ENCODE measurements around the gene ABLIM3.

The ABLIM3 gene

DNA sequence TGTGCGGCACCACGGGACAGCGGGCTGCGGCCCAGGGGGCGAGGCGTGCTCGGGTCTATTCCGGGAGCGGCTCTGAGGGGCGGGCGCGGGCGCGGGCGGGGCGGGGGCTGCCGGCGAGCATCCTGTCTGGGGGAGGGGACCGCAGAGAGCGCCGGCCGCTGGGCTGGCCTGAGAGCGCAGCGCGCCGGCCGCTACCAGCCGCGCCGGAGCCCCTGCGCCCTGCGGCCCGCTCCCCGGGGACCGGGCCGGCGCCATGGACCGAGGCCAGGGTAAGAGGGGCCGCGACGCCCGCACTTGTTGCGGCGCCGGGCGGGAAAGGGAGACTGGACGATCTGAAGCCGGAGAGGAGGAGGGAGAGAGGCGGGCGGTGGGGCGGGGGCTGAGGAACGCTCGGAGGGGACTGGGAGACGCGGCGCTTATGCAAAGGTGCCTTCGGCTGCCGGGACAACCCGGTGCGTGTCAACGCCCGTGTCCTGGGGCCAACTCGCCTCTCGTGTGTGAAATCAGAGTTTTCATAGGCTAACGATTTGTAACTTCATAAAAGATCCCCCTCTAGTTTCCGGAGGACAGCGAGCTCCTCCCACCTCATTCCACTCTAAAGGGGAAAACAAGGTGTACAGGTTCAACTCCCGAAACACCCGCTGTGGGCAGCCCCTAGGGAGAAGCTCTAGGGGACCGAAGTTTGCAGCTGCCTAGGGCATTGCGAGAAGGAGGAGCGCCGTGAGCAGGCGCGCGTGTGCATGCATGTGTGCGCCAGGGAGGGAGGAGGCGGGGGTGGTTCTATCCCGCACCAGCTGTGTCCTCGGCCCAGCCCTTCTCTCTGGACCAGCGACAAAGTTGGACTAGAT is 130.6 kb downstream of the ABLIM3 start, which contains the start of gene AFAP1L1:
TSS of gene AFAP1L1 (plus strand) at position 144 of the 848 bp plus-strand sequence. CDS start at position 254, 110 bp downstream.
- in situ Hi-C loops (cut with MboI; ENCODE audit: low sequenced_read_pairs): loop anchor here (25.0 kb wide), 1 partner anchor 535 kb away; no protein-coding TSS in a partner anchor

DNA sequence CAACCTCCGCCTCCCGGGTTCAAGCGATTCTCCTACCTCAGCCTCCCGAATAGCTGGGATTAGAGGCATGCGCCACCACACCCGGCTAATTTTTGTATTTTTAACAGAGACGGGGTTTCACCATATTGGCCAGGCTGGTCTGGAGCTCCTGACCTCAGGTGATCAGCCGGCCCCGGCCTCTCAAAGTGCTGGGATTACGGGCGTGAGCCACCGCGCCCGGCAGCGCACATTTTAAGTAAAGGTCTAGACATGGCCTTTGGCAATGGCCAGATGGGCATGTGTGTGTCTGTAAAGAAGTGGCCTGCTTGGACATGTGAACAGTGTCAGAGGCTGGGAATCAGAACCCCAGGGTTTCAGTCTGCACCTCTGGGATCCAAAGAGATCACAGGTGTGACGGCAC is 131.5 kb downstream of the ABLIM3 start:
- in situ Hi-C loops (cut with MboI; ENCODE audit: low sequenced_read_pairs): loop anchor here (25.0 kb wide), 1 partner anchor 535 kb away; no protein-coding TSS in a partner anchor

DNA sequence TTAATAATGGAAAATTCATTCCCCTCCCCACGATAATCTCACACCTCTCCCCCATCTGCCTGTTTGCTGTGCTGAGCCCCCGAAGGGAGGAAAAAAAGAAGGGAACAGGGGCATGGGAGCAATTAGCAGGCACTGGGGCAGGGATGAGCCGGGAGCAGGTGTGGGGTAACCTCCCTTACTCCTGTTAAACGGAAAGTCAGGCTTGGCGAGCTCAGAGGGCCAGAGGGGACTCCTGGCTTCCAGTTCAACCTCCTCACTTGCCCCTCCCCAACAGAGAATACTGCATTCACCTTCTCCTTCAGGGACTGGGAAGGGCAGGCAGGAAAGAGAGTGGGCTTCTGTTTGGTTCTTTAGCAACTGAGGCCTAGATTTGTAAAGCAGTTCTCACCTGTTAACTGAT is 131.9 kb downstream of the ABLIM3 start:
- in situ Hi-C loops (cut with MboI; ENCODE audit: low sequenced_read_pairs): loop anchor here (25.0 kb wide), 1 partner anchor 536 kb away; no protein-coding TSS in a partner anchor

DNA sequence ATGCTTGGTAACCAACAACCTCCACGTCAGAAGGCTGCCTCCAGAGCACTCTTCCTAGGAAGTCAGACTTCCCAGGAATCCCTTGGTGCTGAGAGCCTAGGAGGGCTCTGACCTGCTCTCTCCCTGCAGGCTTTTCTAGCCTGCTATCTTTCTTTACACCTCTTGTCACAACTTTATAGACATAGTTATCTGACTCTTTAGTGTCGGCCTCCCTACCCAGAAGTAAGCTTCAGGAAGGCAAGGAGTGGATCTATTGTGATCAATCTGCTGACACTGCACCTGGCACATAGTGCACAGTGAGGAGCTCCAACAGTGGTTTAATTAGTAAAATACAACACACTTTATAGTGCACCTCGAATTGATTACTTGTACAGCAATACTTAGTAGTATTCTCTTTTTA is 132.7 kb downstream of the ABLIM3 start:
- in situ Hi-C loops (cut with MboI; ENCODE audit: low sequenced_read_pairs): loop anchor here (25.0 kb wide), 1 partner anchor 537 kb away; no protein-coding TSS in a partner anchor

DNA sequence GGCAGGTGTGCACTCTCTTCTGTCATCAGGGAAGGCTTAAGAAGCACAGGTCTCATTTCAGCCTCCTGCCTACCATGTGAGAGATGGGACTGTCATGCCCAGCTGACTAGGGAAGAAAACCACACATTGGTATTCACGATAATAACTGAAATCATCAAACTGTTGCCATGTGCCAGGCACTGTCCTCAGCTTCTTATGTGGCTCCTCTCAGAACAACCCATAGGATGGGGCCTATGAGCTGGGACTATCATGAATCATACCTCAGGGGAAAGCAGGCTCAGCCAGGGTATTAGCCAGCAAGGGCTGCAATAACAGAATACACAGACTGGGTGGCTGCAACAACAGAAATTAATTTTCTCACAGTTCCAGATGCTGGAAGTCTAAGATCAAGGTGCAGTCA is 133.6 kb downstream of the ABLIM3 start:
- in situ Hi-C loops (cut with MboI; ENCODE audit: low sequenced_read_pairs): loop anchor here (25.0 kb wide), 1 partner anchor 538 kb away; no protein-coding TSS in a partner anchor

DNA sequence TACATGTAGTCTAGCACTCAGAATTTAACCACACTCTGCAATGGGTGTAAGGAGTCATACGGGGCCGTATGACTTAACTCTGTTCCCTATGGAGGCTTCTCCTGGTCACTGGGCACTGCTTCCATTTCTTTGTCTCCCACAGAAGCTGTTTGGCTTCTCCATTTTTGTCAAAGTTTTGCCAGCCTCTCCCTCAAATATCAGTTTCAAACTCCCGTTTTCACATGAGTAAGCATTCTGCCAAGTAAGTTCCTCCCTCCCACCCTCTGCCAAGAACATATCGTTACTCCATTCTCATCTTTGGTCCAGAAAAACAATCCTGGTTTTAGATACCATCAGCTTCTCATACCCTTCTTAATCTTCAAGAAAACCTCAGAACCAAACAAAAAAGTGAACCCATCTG is 136.5 kb downstream of the ABLIM3 start:
- in situ Hi-C loops (cut with MboI; ENCODE audit: low sequenced_read_pairs): no loop called here

DNA sequence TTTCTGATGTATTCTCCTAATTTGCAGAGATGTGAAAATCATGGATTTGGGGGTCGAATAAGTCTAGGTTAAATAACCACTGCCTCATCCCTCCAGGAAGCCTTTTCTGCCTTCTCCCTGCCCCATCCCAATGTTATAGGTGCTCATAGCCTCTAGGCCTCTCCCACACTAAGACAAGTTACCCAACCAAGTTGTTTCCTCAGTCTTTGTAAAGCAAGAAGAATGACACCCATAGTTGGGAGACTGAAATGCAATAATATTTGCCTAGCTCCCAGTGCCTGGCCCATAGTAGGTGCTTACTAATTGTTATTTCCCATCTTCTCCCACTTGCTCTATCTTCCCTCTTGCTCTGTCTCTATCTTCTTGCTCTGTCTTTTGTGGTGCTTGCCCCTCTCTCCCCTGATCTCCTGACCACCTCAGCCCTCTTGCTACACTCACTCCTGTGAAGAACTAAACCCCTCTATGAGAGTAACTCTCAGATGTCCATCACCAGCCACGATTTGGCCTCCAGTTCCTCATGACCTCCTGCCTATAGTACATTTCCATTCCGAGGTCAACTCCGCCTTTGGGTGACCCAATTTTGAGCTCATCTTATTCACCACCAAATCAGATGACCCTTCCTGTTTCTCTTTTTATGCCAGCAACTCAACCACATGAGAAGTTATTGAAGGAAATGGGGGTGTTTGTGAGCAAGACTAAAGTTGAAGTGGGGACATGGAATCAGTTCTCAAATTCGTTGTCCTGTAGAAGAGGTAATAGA is 137.3 kb downstream of the ABLIM3 start:
- in situ Hi-C loops (cut with MboI; ENCODE audit: low sequenced_read_pairs): no loop called here

DNA sequence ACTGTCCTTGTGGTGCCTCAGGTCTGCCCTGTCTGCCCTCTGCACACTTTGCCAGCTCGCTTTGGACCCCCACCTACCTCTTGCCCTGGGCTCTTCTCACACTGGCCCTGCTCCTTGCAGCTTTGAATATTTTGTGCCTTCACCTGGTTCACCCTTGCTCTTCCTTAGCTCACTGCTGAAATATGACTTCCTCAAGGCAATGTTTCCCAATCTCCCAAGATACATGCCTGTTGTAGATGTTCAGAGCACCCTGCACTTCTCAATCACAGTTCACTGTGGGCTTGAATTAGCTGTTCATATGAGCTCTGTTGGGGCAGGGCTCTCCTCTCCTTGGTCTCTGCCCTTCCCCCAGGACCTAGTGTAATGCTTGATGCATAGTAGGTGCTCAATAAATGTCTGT is 138.4 kb downstream of the ABLIM3 start:
- in situ Hi-C loops (cut with MboI; ENCODE audit: low sequenced_read_pairs): no loop called here

DNA sequence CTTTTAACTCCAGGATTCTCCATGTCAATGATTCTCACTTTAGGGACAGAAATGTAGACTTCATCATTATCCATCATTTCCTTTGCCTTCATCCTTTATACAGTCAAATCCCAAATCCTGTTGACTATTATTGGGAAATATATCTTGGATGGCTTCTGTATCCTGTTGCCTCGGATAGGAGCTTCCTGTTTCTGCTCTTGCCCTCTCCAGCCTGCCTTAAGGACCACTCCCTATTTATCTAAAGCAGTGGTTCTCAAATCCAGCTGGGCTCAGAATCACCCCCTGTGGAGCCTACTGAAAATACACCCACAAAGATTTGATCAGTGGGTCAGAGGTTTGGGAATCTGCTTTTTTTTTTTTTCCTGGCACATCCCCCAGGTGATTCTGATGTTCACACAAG is 138.8 kb downstream of the ABLIM3 start:
- in situ Hi-C loops (cut with MboI; ENCODE audit: low sequenced_read_pairs): no loop called here

DNA sequence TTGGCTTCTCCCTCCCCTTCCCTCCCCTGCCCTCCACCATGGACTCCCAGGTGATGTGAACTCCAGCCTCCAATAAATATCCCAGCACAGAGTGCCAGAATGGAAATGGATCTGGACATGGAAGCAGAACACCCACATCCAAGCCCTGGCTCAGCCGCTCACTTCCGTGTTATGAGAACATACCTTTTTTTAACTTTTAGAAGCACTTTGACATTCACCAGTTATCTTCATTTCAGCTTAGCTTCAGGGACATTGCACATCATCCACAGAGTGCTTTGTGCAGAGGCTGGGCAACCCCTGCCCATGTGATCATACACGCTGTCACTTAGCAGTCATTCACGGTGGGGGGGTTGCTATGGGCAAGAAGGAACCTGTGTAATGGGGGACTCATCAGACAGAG is 139.5 kb downstream of the ABLIM3 start:
- in situ Hi-C loops (cut with MboI; ENCODE audit: low sequenced_read_pairs): no loop called here

DNA sequence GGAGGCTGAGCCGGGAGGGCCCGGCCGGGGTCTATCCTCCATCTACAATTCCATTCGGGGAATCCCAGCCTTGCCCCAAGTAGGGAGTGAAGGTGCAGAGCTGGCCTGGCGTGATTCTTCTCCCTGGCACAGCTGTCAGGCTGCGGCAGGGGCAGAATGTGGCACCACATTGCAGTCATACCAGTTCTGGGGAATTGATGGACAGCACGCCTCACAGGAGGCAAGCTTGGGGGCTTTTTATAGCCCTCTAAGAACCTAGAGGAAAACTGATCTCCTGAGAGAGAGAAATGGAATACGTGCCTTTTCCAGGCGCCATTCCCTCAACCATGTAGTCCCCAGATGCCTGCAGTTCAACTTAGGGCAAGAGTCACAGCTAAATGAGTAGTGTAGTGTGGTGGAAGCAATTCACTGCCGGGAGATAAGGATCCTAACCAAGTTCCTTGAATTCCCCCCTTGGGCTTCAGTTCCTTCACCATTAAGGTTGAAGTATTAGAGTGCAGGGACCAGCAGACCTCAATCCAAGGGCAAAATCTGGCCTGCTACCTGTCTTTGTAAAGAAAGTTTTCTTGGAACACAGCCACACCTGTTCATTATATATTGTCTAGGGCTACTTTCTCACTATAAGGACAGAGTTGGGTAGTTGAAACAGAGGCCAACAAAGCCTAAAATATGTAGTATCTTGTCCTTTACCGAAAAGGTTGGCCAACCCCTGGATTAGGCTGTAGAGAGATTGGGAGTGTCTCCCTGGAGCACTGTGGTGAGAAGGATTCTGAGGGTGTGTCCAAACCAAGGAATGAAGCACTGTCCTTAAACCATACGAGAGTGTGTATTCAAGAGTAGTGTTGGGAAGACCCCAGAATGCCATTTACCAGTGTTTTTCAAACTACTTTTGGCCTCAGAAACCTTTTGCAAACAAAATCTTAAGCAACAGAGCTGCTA is 141.0 kb downstream of the ABLIM3 start:
- in situ Hi-C loops (cut with MboI; ENCODE audit: low sequenced_read_pairs): no loop called here

DNA sequence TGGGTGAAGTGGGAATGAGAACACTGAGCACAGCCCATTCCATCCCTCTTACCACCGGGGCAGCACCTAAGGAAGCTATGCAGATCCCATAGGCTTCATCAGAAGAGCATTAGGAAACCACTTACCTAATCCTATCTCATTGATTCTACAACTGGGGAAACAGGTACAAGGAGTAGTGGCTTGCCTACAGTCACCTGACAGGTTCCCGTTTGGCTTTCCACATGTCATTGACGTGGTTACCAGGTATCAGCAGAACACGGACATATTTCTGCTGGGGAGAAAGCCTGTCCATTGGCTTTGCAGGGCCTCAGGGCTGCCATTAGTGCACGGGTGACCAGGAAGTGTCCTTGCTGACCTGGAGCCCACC is 141.7 kb downstream of the ABLIM3 start:
- in situ Hi-C loops (cut with MboI; ENCODE audit: low sequenced_read_pairs): no loop called here

DNA sequence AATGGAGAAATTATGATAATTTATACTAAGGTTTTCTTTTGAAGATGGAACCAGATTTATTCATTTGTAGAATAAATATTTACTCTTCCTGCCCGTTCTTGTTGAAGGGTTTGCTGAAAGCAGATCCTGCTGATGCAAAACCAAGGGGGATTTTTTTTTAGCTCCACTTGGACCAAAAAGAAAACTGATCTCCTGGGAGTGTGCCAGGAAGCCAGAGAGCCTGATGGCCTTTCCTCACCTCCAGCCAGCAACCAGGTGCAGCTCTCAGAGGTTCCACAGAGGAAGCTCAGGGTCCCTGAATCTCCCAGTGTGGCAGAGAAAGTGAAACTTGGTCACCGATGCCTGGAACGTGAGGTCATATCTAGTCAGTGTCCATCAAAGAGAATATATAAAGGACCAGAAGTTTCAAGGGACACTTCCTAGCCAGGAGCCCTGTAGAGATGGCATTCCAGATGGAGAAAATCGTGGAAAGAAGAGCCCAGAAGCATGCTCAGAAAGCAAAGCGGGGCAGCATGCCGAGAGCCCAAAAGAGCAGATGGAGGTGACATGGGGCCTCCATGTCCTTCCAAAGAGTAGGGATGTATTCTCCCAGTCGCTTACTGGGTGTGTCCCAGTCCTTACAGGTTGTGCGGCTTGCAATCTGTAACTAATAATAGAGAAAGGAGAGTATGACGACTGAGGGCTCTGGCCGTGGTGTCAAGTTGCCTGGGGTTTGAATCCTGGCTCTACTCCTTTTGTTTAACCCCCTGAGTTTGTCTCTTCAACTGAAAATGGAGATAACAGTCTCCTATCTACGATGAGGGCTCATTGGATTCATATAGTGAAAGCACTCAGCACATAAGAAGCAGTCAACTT is 142.6 kb downstream of the ABLIM3 start:
- in situ Hi-C loops (cut with MboI; ENCODE audit: low sequenced_read_pairs): no loop called here

DNA sequence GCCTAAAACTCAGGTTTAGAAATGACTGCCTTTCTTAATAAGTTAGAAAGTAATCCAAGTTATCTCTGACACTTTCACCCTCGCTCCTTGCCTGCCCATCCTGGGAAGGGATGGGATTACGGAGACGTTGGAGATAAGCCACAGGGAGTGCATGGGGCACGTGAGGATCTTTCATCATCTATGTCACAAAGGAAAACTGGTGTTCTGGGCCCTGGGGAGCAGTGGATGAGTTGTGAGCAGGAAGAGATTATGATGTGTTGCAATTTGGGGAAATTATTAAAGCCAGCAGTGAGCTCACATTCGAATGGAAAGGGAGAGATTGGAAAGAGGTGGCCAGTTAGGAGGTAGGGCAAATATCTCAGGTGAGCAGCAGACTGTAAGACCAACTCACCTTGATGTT is 143.2 kb downstream of the ABLIM3 start:
- in situ Hi-C loops (cut with MboI; ENCODE audit: low sequenced_read_pairs): no loop called here

DNA sequence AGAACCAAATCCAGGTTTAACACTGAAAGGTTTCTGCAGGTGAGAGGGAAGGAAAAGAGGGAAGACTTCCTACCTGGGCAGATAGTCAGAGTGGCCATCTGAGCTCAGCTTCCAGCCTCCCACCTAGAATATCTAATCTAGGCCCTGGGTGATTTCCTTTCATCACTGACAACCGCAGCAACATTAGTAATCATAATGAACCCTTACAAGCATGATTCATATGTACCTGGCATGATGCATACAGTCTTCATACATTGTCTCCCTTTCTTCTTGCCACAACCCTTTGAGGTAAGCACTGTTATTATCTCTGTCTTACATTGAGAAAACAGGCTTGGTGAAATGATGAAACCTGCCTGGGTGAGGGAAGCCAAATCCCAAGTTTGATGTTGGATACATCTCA is 143.9 kb downstream of the ABLIM3 start:
- in situ Hi-C loops (cut with MboI; ENCODE audit: low sequenced_read_pairs): no loop called here

DNA sequence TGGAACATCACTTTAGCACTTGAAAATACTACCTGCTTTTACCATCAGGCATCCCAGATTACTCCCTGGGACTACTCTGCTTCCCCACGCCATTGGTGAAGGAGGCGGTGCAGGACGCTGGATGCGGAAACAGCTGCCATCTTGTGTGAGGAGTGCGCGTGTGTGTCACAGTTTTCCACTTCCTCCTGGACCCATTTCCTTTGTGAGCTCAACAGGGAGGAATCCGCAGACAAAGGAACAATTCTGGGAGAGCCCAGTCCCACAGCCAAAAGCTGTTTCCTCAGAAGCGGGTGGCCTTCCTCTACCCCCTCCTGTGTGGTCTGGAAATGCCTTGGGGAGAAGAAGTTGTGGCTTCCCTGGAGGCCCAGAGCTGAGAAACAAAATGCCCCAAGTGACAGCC is 147.1 kb downstream of the ABLIM3 start:
- in situ Hi-C loops (cut with MboI; ENCODE audit: low sequenced_read_pairs): no loop called here

DNA sequence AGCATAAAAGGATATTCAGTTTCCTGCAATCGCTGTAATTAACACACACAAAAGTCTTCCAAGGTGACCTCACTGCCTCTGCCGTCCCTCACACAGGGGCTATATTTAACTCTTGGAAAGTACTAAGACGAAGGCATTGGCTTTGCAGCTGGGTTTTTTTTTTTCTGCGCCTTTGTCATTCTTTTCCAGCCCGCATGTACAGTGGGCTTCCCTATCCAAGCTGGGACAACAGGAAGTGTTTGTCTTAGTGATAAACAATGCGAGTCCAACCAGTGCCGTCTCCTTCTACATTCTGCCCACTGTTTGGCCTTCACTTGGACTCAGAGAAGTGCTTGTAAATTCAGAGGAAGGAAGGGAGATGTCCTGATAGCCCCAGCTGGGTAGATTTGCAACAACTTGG is 148.0 kb downstream of the ABLIM3 start:
- in situ Hi-C loops (cut with MboI; ENCODE audit: low sequenced_read_pairs): no loop called here

DNA sequence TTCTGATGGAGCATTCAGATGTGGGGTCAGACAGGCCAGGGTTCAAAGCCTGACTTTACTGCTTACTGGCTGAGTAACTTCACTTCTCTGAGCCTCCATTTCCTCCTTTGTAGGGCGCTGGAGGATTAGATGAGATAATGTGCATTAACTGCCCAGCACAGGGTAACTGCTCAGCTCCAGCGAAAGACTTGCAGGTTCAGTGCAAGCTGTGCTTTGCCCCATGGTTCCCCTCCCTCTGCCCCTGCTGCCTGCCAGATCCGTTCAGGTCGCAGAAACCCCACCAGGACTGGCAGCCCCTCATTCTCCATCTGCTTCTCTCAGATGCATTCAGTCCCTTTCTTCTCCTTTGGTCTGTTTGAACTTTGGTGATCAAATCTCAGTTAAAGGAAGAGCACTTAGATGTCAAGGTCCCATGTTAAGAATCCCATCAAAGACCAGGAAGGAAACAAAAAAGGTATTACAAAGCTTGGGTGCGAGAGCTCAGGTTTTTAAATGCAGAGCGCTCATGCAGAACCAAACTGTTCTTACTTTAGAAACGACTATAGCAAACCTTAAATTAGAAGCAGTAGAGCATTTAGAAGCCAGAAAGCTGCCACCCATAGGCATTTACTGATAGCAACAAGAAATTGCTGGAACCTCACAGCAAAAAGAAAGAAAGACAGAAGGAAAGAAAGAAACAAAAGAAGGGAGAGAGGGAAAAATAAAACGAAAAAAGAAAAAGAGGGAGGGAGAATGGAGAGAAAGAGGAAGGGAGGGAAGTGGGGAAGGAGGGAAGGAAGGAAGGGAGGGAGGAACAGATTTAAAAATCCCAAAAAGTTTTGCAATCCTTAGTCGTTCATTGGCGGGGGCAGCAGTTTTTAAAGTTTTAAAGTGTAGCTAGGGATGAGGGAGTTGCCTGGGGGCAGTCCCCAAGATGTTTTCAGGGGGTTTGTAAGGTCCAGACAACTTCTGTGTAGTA is 153.9 kb downstream of the ABLIM3 start:
- in situ Hi-C loops (cut with MboI; ENCODE audit: low sequenced_read_pairs): no loop called here
